Measurements from ENCODE around the gene SERTAD3.

DNA sequence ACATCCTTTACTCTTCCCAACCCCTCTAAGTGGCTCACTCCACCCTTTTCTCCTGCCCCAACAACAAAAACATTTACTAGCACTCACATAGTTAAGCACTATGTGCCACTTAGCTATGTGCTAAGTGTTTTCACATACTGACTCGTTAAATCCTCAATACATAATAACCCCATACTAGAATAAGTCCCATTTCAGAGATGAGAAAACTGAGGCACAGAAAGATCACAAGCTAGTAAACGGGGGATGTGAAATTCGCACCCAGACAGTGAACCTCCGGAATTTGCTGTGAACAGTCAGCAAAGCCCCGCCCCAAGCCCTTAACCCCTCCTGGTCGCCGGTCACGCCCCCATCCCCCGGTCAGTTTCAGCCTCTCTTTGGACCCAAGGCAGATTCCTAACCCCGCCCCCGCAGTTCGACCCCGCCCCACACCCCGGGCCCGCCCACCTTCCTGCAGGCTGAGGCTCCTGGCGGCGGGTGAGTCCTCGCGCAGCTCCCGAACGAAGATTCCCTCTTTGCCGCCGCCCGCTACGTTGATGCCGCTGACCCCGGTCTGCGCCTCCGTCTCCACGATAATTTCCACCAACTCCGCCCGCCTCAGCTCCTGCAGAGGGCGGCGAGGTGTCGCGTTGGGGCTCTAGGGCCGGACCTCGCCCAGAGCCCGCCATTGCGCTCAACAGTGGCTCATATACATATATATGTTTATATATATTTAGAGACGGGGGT is 40.7 kb downstream of the SERTAD3 start:
- TF ChIP-seq CTCF (conservative IDR thresholded peaks at IDR 0.05; ENCODE audit: low read depth, low read length) (no peak), EZH2 (IDR thresholded peaks at IDR 0.05; ENCODE audit: borderline replicate concordance, low read depth, low read length, poor library complexity, severe bottlenecking) (no peak)

All from A673 (cell line).